Neural cell (in vitro differentiated cells): ENCODE data around the gene SLC51A. TPM values are rescaled to one million over a fixed set of nuclear protein-coding genes. Genes with fewer than 3 reads are reported as not detected.

Experiments used
- H2AFZ ChIP-seq: fragments of 200-600, 300-800 bp; sonication (generic), shearing (Covaris generic); 2 replicates; pipeline ENCODE4 v1.6.0; 2014; ENCODE audit warnings: low read depth, mild to moderate bottlenecking, antibody characterized with exemption, low read length, moderate library complexity
- H3F3A ChIP-seq: fragments of 200-600 bp; shearing (Covaris generic); 2 replicates; pipeline ENCODE4 v1.6.1; 2016; ENCODE audit warnings: mild to moderate bottlenecking, moderate library complexity, mixed read lengths, antibody characterized with exemption, low read length; ENCODE audit not compliant: insufficient read depth, poor library complexity, severe bottlenecking
- H3K27ac ChIP-seq: fragments of 200-600, 300-800 bp; sonication (generic), shearing (Covaris generic); 2 replicates; pipeline ENCODE4 v1.5.1; 2014; ENCODE audit warnings: mild to moderate bottlenecking, low read length, moderate library complexity
- H3K27me3 ChIP-seq: fragments of 300-800, 200-600 bp; sonication (generic), shearing (Covaris generic); 2 replicates; pipeline ENCODE4 v1.6.0; 2014; ENCODE audit warnings: mild to moderate bottlenecking, low read depth, low read length, moderate library complexity; ENCODE audit not compliant: insufficient read depth
- H3K36me3 ChIP-seq: fragments of 300-800, 200-600 bp; sonication (generic), shearing (Covaris generic); 2 replicates; pipeline ENCODE4 v1.5.1; 2014; ENCODE audit warnings: mild to moderate bottlenecking, antibody characterized with exemption, low read length, moderate library complexity; ENCODE audit not compliant: insufficient read depth
- H3K4me2 ChIP-seq: fragments of 300-800, 200-600 bp; sonication (generic), shearing (Covaris generic); 2 replicates; pipeline ENCODE4 v1.6.0; 2014; ENCODE audit warnings: mild to moderate bottlenecking, low read length
- H3K4me3 ChIP-seq: fragments of 300-800, 200-600 bp; sonication (generic), shearing (Covaris generic); 2 replicates; pipeline ENCODE4 v1.5.1; 2014; ENCODE audit warnings: mild to moderate bottlenecking, low read length, moderate library complexity
- H3K79me2 ChIP-seq: fragments of 200-600 bp; shearing (Covaris generic); replicated peaks from 2 replicates; pipeline ENCODE4 v1.6.0; 2014; ENCODE audit warnings: mild to moderate bottlenecking, low read length, moderate library complexity; ENCODE audit not compliant: insufficient read depth
- H3K9ac ChIP-seq: fragments of 300-800, 200-600 bp; sonication (generic), shearing (Covaris generic); 2 replicates; pipeline ENCODE4 v1.6.1; 2016; ENCODE audit warnings: mild to moderate bottlenecking, low read length, mixed read lengths
- H3K9me2 ChIP-seq: fragments of 200-600 bp; shearing (Covaris generic); 2 replicates; pipeline ENCODE4 v1.6.1; 2016; ENCODE audit warnings: mild to moderate bottlenecking, low read length, mixed read lengths; ENCODE audit not compliant: insufficient read depth
- H3K9me3 ChIP-seq: fragments of 200-600, 300-800 bp; sonication (generic), shearing (Covaris generic); 2 replicates; pipeline ENCODE4 v1.6.1; 2016; ENCODE audit warnings: mild to moderate bottlenecking, mixed run types, low read length, moderate library complexity, mixed read lengths
- H4K20me1 ChIP-seq: fragments of 200-600 bp; shearing (Covaris generic); 2 replicates; pipeline ENCODE4 v1.6.1; 2016; ENCODE audit warnings: mild to moderate bottlenecking, mixed run types; ENCODE audit not compliant: insufficient read depth
- CTCF ChIP-seq: fragments of 450-650 bp; IDR thresholded peaks from 2 replicates; pipeline ENCODE4 v1.5.1; 2014; ENCODE audit warnings: antibody characterized with exemption, mild to moderate bottlenecking, moderate library complexity; ENCODE audit not compliant: poor library complexity, severe bottlenecking
- EP300 ChIP-seq: fragments of 450-650 bp; conservative IDR thresholded peaks from 2 replicates; pipeline ENCODE4 v1.6.1; 2014; ENCODE audit warnings: antibody characterized with exemption, mild to moderate bottlenecking, moderate library complexity; ENCODE audit not compliant: poor library complexity, severe bottlenecking
- EZH2 ChIP-seq: fragments of 200-600, 300-800 bp; shearing (Covaris generic), sonication (generic); IDR thresholded peaks from 2 replicates; pipeline ENCODE4 v1.6.1; 2014; ENCODE audit warnings: antibody characterized with exemption, low read length, borderline replicate concordance, mild to moderate bottlenecking; ENCODE audit not compliant: insufficient read depth, poor library complexity, severe bottlenecking
- MXI1 ChIP-seq: fragments of 450-650 bp; conservative IDR thresholded peaks from 2 replicates; pipeline ENCODE4 v1.6.1; 2014; ENCODE audit warnings: antibody characterized with exemption, mild to moderate bottlenecking; ENCODE audit not compliant: poor library complexity, severe bottlenecking
- POLR2AphosphoS5 ChIP-seq: IDR thresholded peaks from 2 replicates; pipeline ENCODE4 v1.6.1; 2012
- RAD21 ChIP-seq: fragments of 450-650 bp; conservative IDR thresholded peaks from 2 replicates; pipeline ENCODE4 v1.6.1; 2014; ENCODE audit warnings: antibody characterized with exemption, mild to moderate bottlenecking, moderate library complexity
- REST ChIP-seq: IDR thresholded peaks from 2 replicates; pipeline ENCODE4 v1.6.1; 2012; ENCODE audit warnings: borderline replicate concordance
- SMC3 ChIP-seq: fragments of 450-650 bp; conservative IDR thresholded peaks from 2 replicates; pipeline ENCODE4 v1.6.1; 2014; ENCODE audit warnings: antibody characterized with exemption, mild to moderate bottlenecking, moderate library complexity; ENCODE audit not compliant: poor library complexity
- TAF1 ChIP-seq: IDR thresholded peaks from 2 replicates; pipeline ENCODE4 v1.6.1; 2012; ENCODE audit warnings: low read depth
- polyA plus RNA-seq: library from polyadenylated mRNA; depleted of rRNA; stranded (reverse); fragments of >200 nt; gene quantifications from 2 replicates; pipeline ENCODE4 v1.2.3, GENCODE V29; 2014

SLC51A gene
- polyA plus RNA-seq, 1 donor from 2014 or later: not detected

- no peak for TF ChIP-seq REST
- TF ChIP-seq SMC3: no peak
- TF ChIP-seq POLR2AphosphoS5: no peak
- no peak for TF ChIP-seq MXI1
- no peak for TF ChIP-seq CTCF
- no peak for TF ChIP-seq RAD21
- TF ChIP-seq TAF1: no peak
- TF ChIP-seq EP300: no peak
- no peak for TF ChIP-seq EZH2
- Histone ChIP-seq H3K27ac (peak overlapping the region; percentile 70), H4K20me1 (no peaks in the 10 kb centered on the region), H3K36me3 (no peaks in the 10 kb centered on the region), H3K27me3 (no peaks in the 10 kb centered on the region), H3K4me3 (no peak overlapping the region), H3K9me3 (no peaks in the 10 kb centered on the region), H3K9ac (peak overlapping the region; percentile 51), H3K79me2 (no peaks in the 10 kb centered on the region), H3F3A (no peaks in the 10 kb centered on the region), H3K9me2 (no peaks in the 10 kb centered on the region), H3K4me2 (no peak overlapping the region), H2AFZ (no peak overlapping the region)
Observed at GRCh38 chr3:196192036-196192523, 24.3 kb upstream of the SLC51A start.

GRCh38 chr3:196192524-196193051, 23.7 kb upstream of the SLC51A start:
- no peaks in the 10 kb centered on the region for H3F3A ChIP-seq
- peak overlapping the region; percentile 51 for H3K9ac ChIP-seq
- no peaks in the 10 kb centered on the region for H4K20me1 ChIP-seq
- H3K4me2 ChIP-seq: no peak overlapping the region
- no peaks in the 10 kb centered on the region for H3K79me2 ChIP-seq
- H3K4me3 ChIP-seq: no peak overlapping the region
- H3K27me3 ChIP-seq: no peaks in the 10 kb centered on the region
- H2AFZ ChIP-seq: peak overlapping the region; percentile 69
- no peaks in the 10 kb centered on the region for H3K9me3 ChIP-seq
- no peak for TF ChIP-seq MXI1
- no peak for TF ChIP-seq TAF1
- TF ChIP-seq POLR2AphosphoS5: no peak
- no peak for TF ChIP-seq SMC3
- TF ChIP-seq RAD21: no peak
- TF ChIP-seq REST: no peak
- no peak for TF ChIP-seq CTCF
- TF ChIP-seq EP300: no peak
- no peak for TF ChIP-seq EZH2
- peak overlapping the region; percentile 70 for H3K27ac ChIP-seq
- no peaks in the 10 kb centered on the region for H3K36me3 ChIP-seq
- no peaks in the 10 kb centered on the region for H3K9me2 ChIP-seq
